Stimulated activated CD8-positive, alpha-beta memory T cell treated with anti-CD3 and anti-CD28 coated beads, Interleukin-7, amount 100 ng/mL, for 48 hours (primary cell): ENCODE results near the gene INPP5D.
"Not testable (repeated sequence)": the region's sequence is repeated elsewhere in the genome, so short reads cannot be mapped to it uniquely, and the experiment has no call there.

Experiments used
- DNase-seq, 2 donors: peaks; one replicate each; pipeline ENCODE4 v3.0.0-alpha.2; 2020; ENCODE audit warnings: low read depth in 1 of 2; ENCODE audit errors: extremely low read depth in 1 of 2

The INPP5D gene

DNA sequence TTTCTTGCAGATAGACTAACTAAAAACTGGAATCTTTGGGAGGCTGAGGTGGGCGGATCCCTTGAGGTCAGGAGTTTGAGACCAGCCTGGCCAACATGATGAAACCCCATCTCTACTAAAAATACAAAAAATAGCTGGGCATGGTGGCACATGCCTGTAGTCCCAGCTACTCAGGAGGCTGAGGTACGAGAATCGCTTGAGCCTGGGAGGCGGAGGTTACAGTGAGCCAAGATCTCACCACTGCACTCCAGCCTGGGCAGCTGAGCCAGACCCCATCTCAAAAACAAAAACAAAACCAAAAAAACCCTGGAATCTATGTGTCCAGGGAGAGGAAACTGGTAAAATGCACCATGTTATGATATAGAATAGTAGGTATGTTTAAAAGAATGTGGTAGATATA lies 7.6 kb upstream of the INPP5D start:
- not testable (repeated sequence) for DNase-seq

GRCh38 chr2:233053928-233054784 lies 6.0 kb upstream of the INPP5D start:
- peak in 1 of 2 donors; percentile 53 for DNase-seq

DNA sequence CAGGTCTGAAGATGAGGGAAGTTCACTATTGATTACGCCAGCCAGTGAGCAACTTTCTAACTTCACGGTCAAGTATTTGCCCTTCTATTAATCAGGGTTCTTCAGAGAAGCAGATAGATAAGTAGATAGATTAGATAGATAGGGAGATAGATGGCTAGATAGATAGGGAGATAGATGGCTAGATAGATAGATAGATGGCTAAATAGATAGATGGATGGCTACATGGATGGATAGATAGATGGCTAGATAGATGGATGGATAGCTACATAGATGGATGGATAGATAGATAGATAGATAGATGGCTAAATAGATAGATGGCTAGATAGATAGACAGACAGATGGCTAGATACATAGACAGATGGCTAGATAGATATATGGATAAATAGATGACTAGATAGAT lies 4.8 kb upstream of the INPP5D start:
- no peak for DNase-seq

DNA sequence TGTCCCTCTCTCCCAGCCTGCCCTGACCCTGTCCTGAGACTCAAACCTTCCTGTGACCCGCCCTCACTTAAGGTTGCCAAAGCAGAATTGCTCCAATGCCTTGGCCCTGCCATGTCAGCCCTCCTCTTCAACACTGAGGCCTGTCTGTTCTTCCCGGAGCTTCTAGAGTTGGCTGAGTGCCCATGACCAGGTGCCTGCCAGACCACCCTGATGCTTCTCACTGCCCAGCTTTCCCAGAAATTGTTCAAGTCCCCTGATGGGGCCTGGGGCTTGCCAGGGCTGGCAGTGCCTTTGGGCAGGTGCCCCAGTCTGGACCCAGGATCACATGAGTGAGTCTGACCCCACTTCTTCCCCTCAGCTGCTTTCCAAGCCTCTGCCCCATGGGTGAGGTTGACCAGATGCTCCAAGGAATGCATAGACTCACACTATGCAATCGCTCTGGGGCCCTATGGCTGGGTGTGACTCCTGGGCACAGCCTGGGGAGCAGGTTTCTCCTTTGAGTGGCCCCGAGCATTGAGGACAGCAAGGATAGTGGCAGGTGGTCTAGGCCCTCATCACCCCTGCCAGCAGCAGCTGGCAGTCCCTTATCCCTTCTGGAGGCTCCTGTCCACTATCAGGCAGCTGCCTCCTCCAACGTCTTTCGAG lies 3.1 kb upstream of the INPP5D start:
- no peak for DNase-seq

GRCh38 chr2:233058717-233059546 lies 1.2 kb upstream of the INPP5D start:
- DNase-seq = no peak

GRCh38 chr2:233059547-233059796 lies 670 bp upstream of the INPP5D start:
- no peak for DNase-seq

DNA sequence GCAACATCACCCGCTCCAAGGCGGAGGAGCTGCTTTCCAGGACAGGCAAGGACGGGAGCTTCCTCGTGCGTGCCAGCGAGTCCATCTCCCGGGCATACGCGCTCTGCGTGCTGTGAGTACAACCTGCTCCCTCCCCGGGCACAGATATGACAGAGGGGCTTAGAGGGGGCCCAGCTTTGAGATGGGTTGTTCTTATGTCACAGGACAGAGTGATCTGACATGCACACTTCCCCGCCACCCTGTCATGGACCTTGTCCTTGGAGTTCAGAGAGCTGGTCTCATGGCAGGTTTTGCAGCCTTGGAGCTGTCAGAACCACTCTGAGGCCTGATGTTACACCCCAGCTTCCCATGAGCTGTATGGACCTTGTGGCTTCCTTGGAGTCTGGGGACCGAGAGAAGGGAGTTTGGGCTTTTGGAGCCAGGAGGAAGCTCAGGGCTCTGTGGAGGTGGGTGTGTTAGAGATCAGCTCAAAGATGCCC lies 398 bp downstream of the INPP5D start:
- DNase-seq = no peak

- DNase-seq = no peak
Measured at GRCh38 chr2:233060980-233061590, 943 bp downstream of the INPP5D start.

DNA sequence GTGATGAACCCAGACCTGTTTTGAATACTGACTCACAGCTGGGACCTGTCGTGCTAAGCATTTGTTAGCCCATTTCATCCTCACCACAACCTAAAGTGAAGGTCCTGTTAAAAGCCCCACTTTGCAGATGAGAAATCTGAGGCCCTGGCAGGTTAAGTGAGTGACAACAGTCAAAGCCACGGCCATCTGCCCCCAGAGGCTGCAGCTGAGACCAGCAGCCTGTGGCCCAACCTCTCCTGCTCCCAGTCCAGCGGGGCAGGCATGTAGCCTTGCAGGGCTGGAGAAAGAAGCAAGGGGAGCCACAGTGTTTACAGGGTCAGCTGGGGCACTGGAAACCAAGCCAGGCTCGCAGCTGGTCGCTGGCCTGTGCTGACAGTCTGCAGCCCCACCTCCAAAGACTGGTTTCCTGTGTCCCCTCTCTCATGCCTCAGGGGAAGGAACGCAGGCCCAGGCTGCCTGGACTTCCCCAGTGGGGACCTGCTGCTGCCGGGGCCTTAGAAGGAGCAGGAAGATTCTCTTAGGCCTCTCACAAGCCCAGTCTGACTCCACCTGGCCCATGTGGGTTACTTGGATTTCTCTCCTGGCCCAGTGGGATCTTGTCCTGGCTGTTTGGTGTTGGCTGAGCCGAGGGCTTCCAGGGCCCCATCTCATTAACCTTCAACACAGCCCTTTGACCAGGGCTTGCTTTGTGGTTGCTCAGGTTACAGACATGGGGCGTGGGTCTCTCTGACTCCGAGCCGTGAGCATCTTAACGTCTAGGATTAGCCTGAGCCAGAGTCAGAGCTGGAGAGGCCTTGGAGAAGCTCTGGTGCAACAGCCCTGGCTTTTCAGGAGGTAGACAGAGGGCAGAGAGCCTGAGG lies 1.7 kb downstream of the INPP5D start:
- no peak for DNase-seq

DNA sequence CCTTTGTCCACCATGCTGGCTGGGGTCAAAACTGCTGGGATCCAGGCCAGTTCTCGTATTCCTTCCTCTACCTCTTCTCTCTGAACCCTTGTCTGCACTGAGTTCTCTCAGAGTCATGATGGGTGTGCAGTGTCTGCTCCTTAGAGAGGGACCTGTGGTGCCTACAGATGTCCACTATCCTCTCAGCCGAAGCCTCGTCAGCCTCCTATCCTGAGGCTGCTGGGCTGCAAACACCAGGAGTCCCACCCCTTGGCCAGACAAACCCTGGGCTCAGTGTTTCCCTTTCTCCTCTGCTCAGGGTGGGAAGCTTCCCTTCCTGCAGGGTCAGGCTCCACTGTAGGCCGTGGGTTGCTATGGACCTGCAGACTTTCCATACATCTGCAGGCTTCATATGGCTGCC lies 2.3 kb downstream of the INPP5D start:
- DNase-seq = no peak

GRCh38 chr2:233062946-233063268 lies 2.8 kb downstream of the INPP5D start:
- DNase-seq = no peak

DNA sequence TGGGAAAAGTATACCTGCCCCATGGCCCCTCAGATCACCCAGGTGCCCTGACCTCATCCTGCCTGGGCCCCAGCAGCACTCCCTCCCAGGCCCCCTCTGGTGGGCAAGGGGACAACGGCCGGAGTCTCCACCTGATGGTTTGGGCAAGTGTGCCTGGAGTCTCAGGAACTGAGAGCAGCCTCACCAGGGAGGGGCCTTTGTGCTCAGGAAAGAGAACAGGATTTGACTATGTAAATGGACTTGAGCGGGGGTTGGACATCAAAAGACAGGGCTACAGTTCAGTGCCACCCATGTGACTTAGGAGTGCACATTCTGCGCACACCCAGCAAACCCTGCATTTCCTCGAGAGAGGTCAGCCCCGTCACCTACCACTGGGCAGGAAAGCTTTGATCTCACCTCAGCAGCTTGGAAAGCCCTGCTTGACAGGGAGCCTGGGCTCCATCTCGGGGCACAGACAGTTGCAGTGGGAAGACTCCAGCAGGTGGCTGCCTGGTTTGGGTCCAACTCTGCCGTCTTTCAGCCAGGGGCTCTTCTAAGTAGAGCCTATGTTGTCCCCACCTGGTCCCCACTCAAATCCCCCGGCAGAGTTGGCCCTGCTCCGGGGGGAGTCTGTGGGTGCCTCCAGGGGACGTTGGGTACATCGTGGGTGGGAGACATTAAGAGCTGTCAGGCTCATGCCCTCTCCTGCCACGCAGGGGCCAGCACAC lies 3.3 kb downstream of the INPP5D start:
- DNase-seq = no peak

DNA sequence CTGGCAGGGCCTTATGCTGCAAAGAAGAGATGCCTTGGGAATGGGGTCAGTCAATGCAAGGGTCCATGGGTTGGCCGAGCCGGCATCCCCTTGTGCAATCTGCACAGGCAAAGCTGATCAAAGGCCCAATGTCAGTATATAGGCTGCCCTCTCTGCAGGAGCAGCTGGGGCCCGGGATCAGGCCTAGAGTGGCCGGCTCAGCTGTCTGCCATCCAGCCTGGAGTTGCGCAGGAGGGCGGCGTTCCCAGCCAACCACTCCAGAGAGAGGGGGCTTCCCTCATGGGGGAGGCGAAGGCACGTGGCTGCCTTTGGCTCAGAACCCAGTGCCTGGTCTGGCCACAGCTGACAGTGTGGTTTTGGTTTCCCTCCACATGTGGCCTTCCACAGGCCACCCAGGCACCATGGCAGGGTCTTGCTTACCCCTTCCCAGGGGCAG lies 3.9 kb downstream of the INPP5D start:
- no peak for DNase-seq

DNA sequence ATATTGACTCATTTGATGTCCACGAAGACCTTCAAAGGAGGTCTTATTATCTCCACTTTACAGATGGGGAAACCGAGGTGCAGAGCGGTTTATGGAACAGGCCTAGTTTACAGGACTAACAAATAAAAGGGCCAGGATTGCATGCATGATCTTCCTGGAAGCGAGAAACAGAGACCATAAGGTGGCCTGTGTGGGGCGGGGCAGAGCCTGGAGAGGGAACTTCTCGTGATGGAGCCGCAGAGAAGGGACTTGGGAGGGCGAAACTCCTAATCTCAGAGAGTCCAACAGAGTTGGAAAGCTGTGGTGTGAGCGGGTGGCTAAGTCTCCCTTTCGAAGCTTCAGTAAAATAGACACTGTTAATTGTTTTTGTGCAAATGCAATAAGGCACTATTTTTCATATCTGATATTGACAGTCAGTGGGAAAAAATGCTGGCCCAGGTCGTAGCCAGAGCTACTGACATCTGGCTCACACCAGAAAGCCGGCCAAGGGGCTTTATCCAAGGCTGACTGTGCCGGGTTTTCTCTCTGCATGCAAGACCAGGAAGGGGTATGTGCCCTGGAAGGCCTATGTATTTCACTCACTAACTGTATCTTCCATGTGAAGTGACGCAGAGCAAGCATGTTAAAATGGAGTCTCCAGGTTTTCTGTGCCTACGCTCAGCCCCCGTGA lies 4.5 kb downstream of the INPP5D start:
- DNase-seq = no peak

GRCh38 chr2:233065200-233065589 lies 5.1 kb downstream of the INPP5D start:
- DNase-seq = not testable (repeated sequence)

DNA sequence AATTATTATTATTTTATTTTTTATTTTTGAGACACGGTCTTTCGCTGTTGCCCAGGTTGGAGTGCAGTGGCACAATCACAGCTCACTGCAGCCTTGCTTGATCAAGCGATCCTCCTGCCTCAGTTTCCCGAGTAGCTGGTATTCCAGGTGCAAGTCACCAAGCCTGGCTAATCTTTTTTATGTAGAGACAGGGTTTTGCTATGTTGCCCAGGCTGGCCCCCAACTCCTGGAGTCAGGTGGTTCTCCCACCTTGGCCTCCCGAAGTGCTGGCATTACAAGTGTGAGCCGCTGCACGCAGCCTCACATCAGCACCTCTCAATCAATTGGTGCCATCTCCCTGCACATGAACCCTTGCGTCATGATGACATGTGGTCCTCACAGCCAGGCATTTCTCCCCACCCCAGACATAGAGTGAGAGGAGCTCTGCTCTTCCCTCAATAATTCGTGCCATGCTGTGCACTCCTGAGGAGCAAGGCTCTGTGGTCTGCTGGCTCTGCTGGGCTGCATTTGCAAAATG lies 5.9 kb downstream of the INPP5D start:
- DNase-seq = no peak

GRCh38 chr2:233068762-233069418 lies 8.7 kb downstream of the INPP5D start:
- DNase-seq = no peak

DNA sequence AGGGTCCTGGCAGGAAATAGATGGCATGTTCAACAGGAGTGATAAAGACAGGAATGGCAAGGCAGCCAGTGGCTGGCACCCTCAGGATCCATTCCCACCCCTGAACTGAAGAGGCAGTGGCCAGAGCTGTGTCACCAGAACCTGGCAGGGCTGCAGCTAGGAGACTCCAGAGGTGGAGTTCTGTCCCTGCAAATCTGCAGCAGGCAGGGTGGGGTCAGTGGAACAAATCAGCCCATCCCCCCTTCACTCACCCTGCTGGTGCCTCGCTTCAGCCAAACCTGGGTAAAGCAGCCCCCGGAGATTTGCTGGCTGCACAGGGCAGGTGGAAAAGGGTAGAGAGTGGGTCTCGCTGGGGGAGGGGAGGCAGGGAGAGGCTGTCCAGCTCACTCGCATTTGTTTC lies 12.7 kb downstream of the INPP5D start:
- DNase-seq = no peak

GRCh38 chr2:233074106-233074505 lies 14.0 kb downstream of the INPP5D start:
- no peak for DNase-seq
